ENCODE data around the gene C1QTNF12.

C1QTNF12 gene

DNA sequence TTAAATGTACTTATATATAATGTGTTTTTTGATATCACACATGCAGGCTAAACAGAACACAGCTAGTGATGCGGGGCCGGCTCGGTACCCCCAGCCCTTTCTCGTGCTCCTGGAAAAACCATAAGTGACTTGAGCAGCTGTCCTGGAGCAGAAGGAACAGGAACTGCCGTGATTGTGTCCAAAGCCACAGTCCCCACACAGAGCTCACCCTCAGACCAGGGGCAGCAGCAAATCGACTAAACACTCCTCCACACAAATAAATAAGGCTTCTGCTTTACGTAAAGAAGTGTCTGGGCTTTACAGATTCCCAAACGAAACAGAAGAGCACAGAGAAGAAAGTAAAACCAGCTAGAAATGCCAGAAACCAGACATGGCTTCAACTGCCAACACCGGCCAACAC, 17.5 kb upstream of the C1QTNF12 start:
- H3K27ac ChIP-seq, result no peak overlapping the region
- TF ChIP-seq, protein P1, sequence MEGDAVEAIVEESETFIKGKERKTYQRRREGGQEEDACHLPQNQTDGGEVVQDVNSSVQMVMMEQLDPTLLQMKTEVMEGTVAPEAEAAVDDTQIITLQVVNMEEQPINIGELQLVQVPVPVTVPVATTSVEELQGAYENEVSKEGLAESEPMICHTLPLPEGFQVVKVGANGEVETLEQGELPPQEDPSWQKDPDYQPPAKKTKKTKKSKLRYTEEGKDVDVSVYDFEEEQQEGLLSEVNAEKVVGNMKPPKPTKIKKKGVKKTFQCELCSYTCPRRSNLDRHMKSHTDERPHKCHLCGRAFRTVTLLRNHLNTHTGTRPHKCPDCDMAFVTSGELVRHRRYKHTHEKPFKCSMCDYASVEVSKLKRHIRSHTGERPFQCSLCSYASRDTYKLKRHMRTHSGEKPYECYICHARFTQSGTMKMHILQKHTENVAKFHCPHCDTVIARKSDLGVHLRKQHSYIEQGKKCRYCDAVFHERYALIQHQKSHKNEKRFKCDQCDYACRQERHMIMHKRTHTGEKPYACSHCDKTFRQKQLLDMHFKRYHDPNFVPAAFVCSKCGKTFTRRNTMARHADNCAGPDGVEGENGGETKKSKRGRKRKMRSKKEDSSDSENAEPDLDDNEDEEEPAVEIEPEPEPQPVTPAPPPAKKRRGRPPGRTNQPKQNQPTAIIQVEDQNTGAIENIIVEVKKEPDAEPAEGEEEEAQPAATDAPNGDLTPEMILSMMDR (IDR thresholded peaks at IDR 0.05), result no peak
- H3K9me3 ChIP-seq, result no peaks in the 10 kb centered on the region
- no peaks in the 10 kb centered on the region for H3K27me3 ChIP-seq
- no peak overlapping the region for H3K4me3 ChIP-seq (ENCODE audit: low read depth in 1 of 2, low read length in 1 of 2)
- no peaks in the 10 kb centered on the region for H3K4me1 ChIP-seq (ENCODE audit: control insufficient read depth in 1 of 2, insufficient read depth in 1 of 2, low read depth in 1 of 2, low read length in 1 of 2)
- peaks cover 95% of the 10 kb centered on the region for H3K36me3 ChIP-seq

DNA sequence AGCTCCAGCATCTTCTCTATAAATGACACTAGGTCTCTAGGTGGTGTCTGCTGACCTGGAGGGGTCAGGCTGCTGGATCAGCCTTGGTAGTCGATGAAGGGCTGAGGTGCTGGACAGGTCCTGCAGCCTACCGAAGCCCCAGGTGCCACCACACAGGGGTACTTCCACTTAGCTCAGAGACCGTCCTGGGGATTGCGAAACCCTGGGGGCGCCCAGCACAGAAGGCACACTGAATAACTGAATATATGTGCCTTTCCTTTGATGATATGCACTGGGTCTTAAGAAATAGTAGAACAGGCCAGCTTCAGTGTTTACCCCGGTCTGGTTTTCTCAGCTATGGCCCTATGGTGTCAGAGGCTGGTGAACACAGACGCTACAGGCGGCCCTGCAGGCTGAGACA, 16.2 kb upstream of the C1QTNF12 start:
- Histone ChIP-seq H3K9me3 (no peaks in the 10 kb centered on the region), H3K27me3 (no peaks in the 10 kb centered on the region), H3K36me3 (peaks cover 94% of the 10 kb centered on the region), H3K27ac (no peak overlapping the region), H3K4me1 (ENCODE audit: control insufficient read depth in 1 of 2, insufficient read depth in 1 of 2, low read depth in 1 of 2, low read length in 1 of 2) (no peaks in the 10 kb centered on the region), H3K4me3 (ENCODE audit: low read depth in 1 of 2, low read length in 1 of 2) (no peak overlapping the region)
- TF ChIP-seq, protein P1 (IDR thresholded peaks at IDR 0.05), result no peak

DNA sequence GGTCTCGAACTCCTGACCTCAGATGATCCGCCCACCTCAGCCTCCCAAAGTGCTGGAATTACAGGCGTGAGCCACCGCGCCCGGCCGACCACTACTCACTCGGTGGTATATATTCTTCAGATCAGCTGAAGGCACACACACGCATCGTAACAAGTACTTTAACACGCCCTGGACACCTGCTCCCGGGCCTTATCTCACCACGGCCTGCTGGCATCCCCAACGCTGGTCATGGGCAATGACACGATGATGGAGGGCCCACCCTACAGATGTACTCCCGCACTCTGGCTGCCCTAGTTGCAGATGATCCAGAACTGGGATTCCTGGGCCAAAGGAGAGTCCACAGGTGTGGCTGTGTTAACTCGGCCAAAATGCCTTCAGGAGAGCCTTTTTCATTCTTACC, 15.5 kb upstream of the C1QTNF12 start:
- Histone ChIP-seq H3K4me3 (ENCODE audit: low read depth in 1 of 2, low read length in 1 of 2) (no peak overlapping the region), H3K4me1 (ENCODE audit: control insufficient read depth in 1 of 2, insufficient read depth in 1 of 2, low read depth in 1 of 2, low read length in 1 of 2) (no peaks in the 10 kb centered on the region), H3K36me3 (peaks cover 94% of the 10 kb centered on the region), H3K9me3 (no peaks in the 10 kb centered on the region), H3K27ac (no peak overlapping the region), H3K27me3 (no peaks in the 10 kb centered on the region)
- TF ChIP-seq, protein P1 (IDR thresholded peaks at IDR 0.05), result no peak

DNA sequence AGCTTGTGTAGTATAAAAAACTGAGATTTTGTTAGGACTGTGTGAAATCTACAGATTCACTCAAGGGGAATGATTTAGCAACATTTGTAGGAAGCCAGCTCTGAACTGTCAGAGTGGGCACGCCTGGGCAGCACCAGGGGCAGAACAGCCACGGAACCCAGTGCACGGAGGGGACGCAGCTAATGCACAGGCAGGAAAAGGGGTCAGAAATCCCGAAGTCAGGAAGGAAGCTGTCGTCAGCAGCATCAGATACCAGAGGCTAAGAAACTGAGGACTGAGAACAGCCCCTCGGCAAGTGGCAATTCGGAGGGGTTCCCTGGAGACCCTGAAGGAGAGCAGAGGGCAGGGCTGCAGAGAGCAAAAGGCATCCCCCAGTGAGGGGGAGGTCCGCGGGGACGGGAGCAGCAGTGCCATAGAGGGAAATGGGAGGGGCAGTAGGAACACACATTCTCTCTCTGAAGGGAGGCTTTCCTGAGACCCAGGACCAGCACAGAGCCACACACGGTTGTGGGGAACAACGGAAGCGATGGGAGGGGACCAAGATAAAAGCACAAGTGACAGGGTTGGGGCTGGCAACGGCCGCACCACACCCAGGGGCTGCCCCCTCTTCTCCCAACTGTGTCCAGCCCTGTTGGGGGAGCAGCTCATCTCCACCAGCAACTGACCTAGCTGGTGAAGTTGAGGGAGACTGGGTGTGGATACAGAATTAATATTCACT, 14.5 kb upstream of the C1QTNF12 start:
- H3K27me3 ChIP-seq, result no peaks in the 10 kb centered on the region
- no peak overlapping the region for H3K4me3 ChIP-seq (ENCODE audit: low read depth in 1 of 2, low read length in 1 of 2)
- TF ChIP-seq, protein P1 (IDR thresholded peaks at IDR 0.05), result no peak
- H3K36me3 ChIP-seq, result peaks cover 94% of the 10 kb centered on the region
- H3K4me1 ChIP-seq (ENCODE audit: control insufficient read depth in 1 of 2, insufficient read depth in 1 of 2, low read depth in 1 of 2, low read length in 1 of 2), result no peaks in the 10 kb centered on the region
- no peak overlapping the region for H3K27ac ChIP-seq
- no peaks in the 10 kb centered on the region for H3K9me3 ChIP-seq

DNA sequence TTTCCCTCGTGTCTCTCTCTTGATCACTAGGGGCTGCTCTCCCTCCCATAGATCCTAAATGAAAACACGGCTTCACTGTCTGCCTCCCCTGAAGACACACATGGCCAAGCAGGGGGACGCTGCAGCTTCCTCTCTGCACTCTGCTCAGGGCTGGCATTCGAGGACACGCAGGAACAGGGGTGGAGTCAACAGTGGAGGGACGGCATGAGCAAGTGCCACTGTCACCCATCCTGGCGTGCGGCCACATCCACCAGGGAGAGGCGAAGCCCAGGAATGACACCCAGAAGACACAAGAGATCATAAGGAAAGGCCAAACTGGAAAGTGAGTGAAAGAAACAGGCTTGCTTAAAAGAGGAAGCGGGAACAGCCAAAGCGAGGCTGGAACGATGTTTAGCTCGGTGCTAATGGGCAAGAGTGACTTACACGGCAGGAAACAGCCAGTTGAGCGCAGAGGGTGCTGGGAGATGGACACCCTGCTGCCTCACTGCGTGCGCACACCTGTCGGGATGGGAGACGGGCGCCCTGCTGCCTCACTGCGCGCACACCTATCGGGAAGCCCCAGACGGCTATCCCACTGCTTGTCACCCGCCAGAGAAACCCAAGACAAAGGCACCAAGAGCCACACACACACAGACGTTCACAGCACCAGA, 13.6 kb upstream of the C1QTNF12 start:
- TF ChIP-seq, protein P1 (IDR thresholded peaks at IDR 0.05), result no peak
- no peak overlapping the region for H3K27ac ChIP-seq
- H3K27me3 ChIP-seq, result no peaks in the 10 kb centered on the region
- peaks cover 94% of the 10 kb centered on the region for H3K36me3 ChIP-seq
- H3K4me3 ChIP-seq (ENCODE audit: low read depth in 1 of 2, low read length in 1 of 2), result no peak overlapping the region
- no peaks in the 10 kb centered on the region for H3K9me3 ChIP-seq
- no peaks in the 10 kb centered on the region for H3K4me1 ChIP-seq (ENCODE audit: control insufficient read depth in 1 of 2, insufficient read depth in 1 of 2, low read depth in 1 of 2, low read length in 1 of 2)
